PC-9 (cell line): ENCODE data around the gene LOXL3.

Experiments
- CTCF ChIP-seq: fragments of 200-600 bp; sonication (generic); conservative IDR thresholded peaks from 2 replicates; pipeline ENCODE4 v1.6.1; 2017; ENCODE audit warnings: mixed run types, antibody characterized with exemption, mild to moderate bottlenecking, moderate library complexity
- EZH2 ChIP-seq: fragments of 200-600 bp; sonication (generic); IDR thresholded peaks from 2 replicates; pipeline ENCODE4 v1.8.0; 2017; ENCODE audit warnings: antibody characterized with exemption, low read depth

GRCh38 chr2:74491648-74492544 is 61.8 kb downstream of the LOXL3 start:
- TF ChIP-seq CTCF (no peak), EZH2 (no peak)
